Nephron progenitor cell (in vitro differentiated cells): Measurements from ENCODE around the gene GNPTG.

Experiments used
- DNase-seq: peaks from one replicate; pipeline ENCODE4 v3.0.0; 2021
- H3K27ac Mint-ChIP-seq: 2 replicates; pipeline ENCODE4 v1.8.0; 2021; ENCODE audit warnings: mild to moderate bottlenecking, moderate library complexity, mixed read lengths
- H3K27me3 Mint-ChIP-seq: 2 replicates; pipeline ENCODE4 v1.8.0; 2021; ENCODE audit warnings: mild to moderate bottlenecking, low read depth, mixed read lengths; ENCODE audit not compliant: poor library complexity
- H3K36me3 Mint-ChIP-seq: 2 replicates; pipeline ENCODE4 v1.8.0; 2021; ENCODE audit warnings: low read depth, mixed read lengths
- H3K4me1 Mint-ChIP-seq: 2 replicates; pipeline ENCODE4 v1.8.0; 2021; ENCODE audit warnings: mixed read lengths
- H3K4me3 Mint-ChIP-seq: 2 replicates; pipeline ENCODE4 v1.8.0; 2021; ENCODE audit warnings: mild to moderate bottlenecking, moderate library complexity, mixed read lengths
- H3K9me3 Mint-ChIP-seq: 2 replicates; pipeline ENCODE4 v1.8.0; 2021; ENCODE audit warnings: mild to moderate bottlenecking, moderate library complexity, mixed read lengths
- CTCF ChIP-seq: fragments of 200-600 bp; sonication (generic); IDR thresholded peaks from 2 replicates; pipeline ENCODE4 v1.5.0; 2021; ENCODE audit warnings: antibody characterized with exemption

GNPTG gene

GRCh38 chr16:1338855-1339675 is 12.7 kb upstream of the GNPTG start:
- Mint-ChIP-seq H3K4me1 (peaks cover 10% of the 10 kb centered on the region), H3K27me3 (peaks cover 74% of the 10 kb centered on the region), H3K36me3 (no peaks in the 10 kb centered on the region), H3K27ac (no peak overlapping the region), H3K9me3 (no peaks in the 10 kb centered on the region), H3K4me3 (no peak overlapping the region)
- DNase-seq, result no peak
- TF ChIP-seq CTCF, result no peak

GRCh38 chr16:1340730-1341494 is 10.8 kb upstream of the GNPTG start:
- peaks cover 10% of the 10 kb centered on the region for H3K4me1 Mint-ChIP-seq
- no peak for TF ChIP-seq CTCF
- H3K4me3 Mint-ChIP-seq, result no peak overlapping the region
- H3K27me3 Mint-ChIP-seq, result peaks cover 62% of the 10 kb centered on the region
- no peak for DNase-seq
- H3K36me3 Mint-ChIP-seq, result no peaks in the 10 kb centered on the region
- H3K27ac Mint-ChIP-seq, result no peak overlapping the region
- H3K9me3 Mint-ChIP-seq, result no peaks in the 10 kb centered on the region

GRCh38 chr16:1341495-1342420 is 10.0 kb upstream of the GNPTG start:
- Mint-ChIP-seq H3K4me3 (no peak overlapping the region), H3K4me1 (peaks cover 10% of the 10 kb centered on the region), H3K27ac (no peak overlapping the region), H3K27me3 (peaks cover 53% of the 10 kb centered on the region), H3K9me3 (no peaks in the 10 kb centered on the region), H3K36me3 (no peaks in the 10 kb centered on the region)
- no peak for TF ChIP-seq CTCF
- no peak for DNase-seq

- H3K27me3 Mint-ChIP-seq, result peaks cover 43% of the 10 kb centered on the region
- H3K4me1 Mint-ChIP-seq, result peaks cover 10% of the 10 kb centered on the region
- peak; percentile 99 for DNase-seq
- H3K4me3 Mint-ChIP-seq, result peak overlapping the region; percentile 80
- H3K9me3 Mint-ChIP-seq, result no peaks in the 10 kb centered on the region
- no peak for TF ChIP-seq CTCF
- no peak overlapping the region for H3K27ac Mint-ChIP-seq
- no peaks in the 10 kb centered on the region for H3K36me3 Mint-ChIP-seq
Measured at GRCh38 chr16:1342526-1343427, 9.0 kb upstream of the GNPTG start.
